Activated CD8-positive, alpha-beta T cell treated with anti-CD3 and anti-CD28 coated beads for 36 hours (primary cell): ENCODE measurements around the gene TRAF4. TPM values are rescaled to one million over a fixed set of nuclear protein-coding genes. Genes with fewer than 3 reads are reported as not detected.
"Not testable (repeated sequence)": the region's sequence is repeated elsewhere in the genome, so short reads cannot be mapped to it uniquely, and the experiment has no call there.

Source experiments
- ATAC-seq: fragments of 200-7000 bp; cut with Tn5 transposase; one replicate; pipeline ENCODE4 v1.10.0; 2021; ENCODE audit warnings: mild to moderate bottlenecking, moderate library complexity
- CTCF ChIA-PET: fragments of 350-600 bp; sonication (Branson Sonifier 250); formaldehyde crosslinking; loops from one replicate; lab custom pipeline; 2021; ENCODE audit warnings: antibody characterized with exemption; lab: Charles Lee
- POLR2A ChIA-PET: fragments of 350-600 bp; sonication (Branson Sonifier 250); formaldehyde crosslinking; loops from one replicate; lab custom pipeline; 2021; ENCODE audit warnings: antibody characterized with exemption; lab: Charles Lee
- DNase-seq: peaks from one replicate; pipeline ENCODE4 v3.0.0-alpha.2; 2020
- H3K27ac Mint-ChIP-seq: one replicate; pipeline ENCODE4 v1.8.0; 2021; ENCODE audit warnings: mild to moderate bottlenecking, mixed read lengths
- H3K27me3 Mint-ChIP-seq: one replicate; pipeline ENCODE4 v1.8.0; 2021; ENCODE audit warnings: mixed read lengths
- H3K36me3 Mint-ChIP-seq: one replicate; pipeline ENCODE4 v1.8.0; 2021; ENCODE audit warnings: low read depth, mixed read lengths
- H3K4me1 Mint-ChIP-seq: one replicate; pipeline ENCODE4 v1.8.0; 2021; ENCODE audit warnings: low read depth, mixed read lengths
- H3K4me3 Mint-ChIP-seq: one replicate; pipeline ENCODE4 v1.8.0; 2021; ENCODE audit warnings: mild to moderate bottlenecking, moderate library complexity, mixed read lengths
- H3K9me3 Mint-ChIP-seq: one replicate; pipeline ENCODE4 v1.8.0; 2021; ENCODE audit warnings: mixed read lengths
- CTCF ChIP-seq: fragments of 200-600 bp; IDR thresholded peaks from one replicate; pipeline ENCODE4 v1.8.0; 2022; ENCODE audit warnings: antibody characterized with exemption, mild to moderate bottlenecking
- intact Hi-C: fragments of 100-400 bp; cut with micrococcal nuclease; formaldehyde crosslinking; loops from one replicate; pipeline ENCODE4 v1.10.0; 2022
- total RNA-seq, 2 experiments: library from RNA; stranded (reverse); gene quantifications; one replicate each; pipeline ENCODE4 v1.2.3, GENCODE V29; 2021

Gene TRAF4
- total RNA-seq, 2 experiments from 2014 or later, result 140 to 151 TPM

GRCh38 chr17:28763804-28764266 lies 20.0 kb downstream of the TRAF4 start:
- ChIA-PET POLR2A (interaction anchor here (0.8 to 4.6 kb wide), 9 partner anchors 9 to 134 kb away, joined by 3 to 31 read pairs (median 12); partner anchors contain the start of genes FLOT2 and RPL23A), CTCF (interaction anchor here (0.6 to 7.1 kb wide), 67 partner anchors 10 to 354 kb away, joined by 3 to 109 read pairs (median 7); partner anchors contain the start of genes DHRS13, FAM222B, FLOT2 and NEK8)
- ATAC-seq, result peak; percentile 88
- H3K9me3 Mint-ChIP-seq, result no peaks in the 10 kb centered on the region
- no peak overlapping the region for H3K27ac Mint-ChIP-seq
- H3K4me3 Mint-ChIP-seq, result no peak overlapping the region
- peaks cover 12% of the 10 kb centered on the region for H3K36me3 Mint-ChIP-seq
- peaks cover 16% of the 10 kb centered on the region for H3K4me1 Mint-ChIP-seq
- no peaks in the 10 kb centered on the region for H3K27me3 Mint-ChIP-seq
- TF ChIP-seq CTCF, result peak; percentile 97
- intact Hi-C loops, result loop anchor here (5.0 kb wide), 1 partner anchor 37 kb away; the partner anchor contains the start of genes NEK8 and TLCD1
- DNase-seq, result peak; percentile 93

- ATAC-seq (no peak), DNase-seq (no peak)
- CTCF ChIA-PET, result interaction anchor here (0.7 to 7.1 kb wide), 23 partner anchors 9 to 353 kb away, joined by 3 to 109 read pairs (median 22); partner anchors contain the start of genes DHRS13, FAM222B, NEK8 and TLCD1
- no peak overlapping the region for H3K27ac Mint-ChIP-seq
- peaks cover 9% of the 10 kb centered on the region for H3K36me3 Mint-ChIP-seq
- H3K27me3 Mint-ChIP-seq, result no peaks in the 10 kb centered on the region
- POLR2A ChIA-PET, result interaction anchor here (0.7 to 3.4 kb wide), 5 partner anchors 9 to 135 kb away, joined by 3 to 17 read pairs (median 3); partner anchors contain the start of gene FLOT2
- TF ChIP-seq CTCF, result no peak
- peaks cover 16% of the 10 kb centered on the region for H3K4me1 Mint-ChIP-seq
- no peak overlapping the region for H3K4me3 Mint-ChIP-seq
- intact Hi-C loops, result no loop called here
- H3K9me3 Mint-ChIP-seq, result no peaks in the 10 kb centered on the region
These were observed 21.2 kb downstream of the TRAF4 start for GRCh38 chr17:28765038-28765437.

GRCh38 chr17:28773736-28774135 lies 29.9 kb downstream of the TRAF4 start:
- Mint-ChIP-seq H3K36me3 (peaks cover 8% of the 10 kb centered on the region), H3K27me3 (no peaks in the 10 kb centered on the region), H3K4me3 (no peak overlapping the region), H3K9me3 (no peaks in the 10 kb centered on the region), H3K27ac (no peak overlapping the region), H3K4me1 (peaks cover 27% of the 10 kb centered on the region)
- TF ChIP-seq CTCF, result no peak
- intact Hi-C loops, result loop anchor here (5.0 kb wide), 1 partner anchor 34 kb away; no protein-coding TSS in a partner anchor
- ChIA-PET CTCF (interaction anchor here (1.0 to 5.7 kb wide), 7 partner anchors 10 to 179 kb away, joined by 3 to 70 read pairs (median 6); partner anchors contain the start of genes DHRS13 and TLCD1), POLR2A (interaction anchor here (0.7 to 0.8 kb wide), 2 partner anchors 9 to 49 kb away, joined by 3 to 4 read pairs; no protein-coding TSS in a partner anchor)
- no peak for DNase-seq
- no peak for ATAC-seq

GRCh38 chr17:28774206-28774605 lies 30.4 kb downstream of the TRAF4 start:
- ATAC-seq, result no peak
- TF ChIP-seq CTCF, result no peak
- H3K27me3 Mint-ChIP-seq, result no peaks in the 10 kb centered on the region
- H3K4me1 Mint-ChIP-seq, result peaks cover 30% of the 10 kb centered on the region
- no peak for DNase-seq
- H3K36me3 Mint-ChIP-seq, result peaks cover 13% of the 10 kb centered on the region
- intact Hi-C loops, result loop anchor here (5.0 kb wide), 1 partner anchor 33 kb away; no protein-coding TSS in a partner anchor
- POLR2A ChIA-PET, result interaction anchor here (0.7 to 0.8 kb wide), 2 partner anchors 10 to 49 kb away, joined by 3 to 4 read pairs; no protein-coding TSS in a partner anchor
- H3K27ac Mint-ChIP-seq, result no peak overlapping the region
- no peak overlapping the region for H3K4me3 Mint-ChIP-seq
- CTCF ChIA-PET, result interaction anchor here (1.1 to 5.7 kb wide), 6 partner anchors 11 to 179 kb away, joined by 3 to 70 read pairs (median 7); partner anchors contain the start of genes DHRS13 and TLCD1
- H3K9me3 Mint-ChIP-seq, result no peaks in the 10 kb centered on the region

- ChIA-PET CTCF (interaction anchor here (5.2 to 5.7 kb wide), 2 partner anchors 13 to 14 kb away, joined by 22 to 70 read pairs; no protein-coding TSS in a partner anchor), POLR2A (no interaction called here)
- Mint-ChIP-seq H3K4me1 (peaks cover 39% of the 10 kb centered on the region), H3K27ac (peak overlapping the region; percentile 23), H3K27me3 (no peaks in the 10 kb centered on the region), H3K9me3 (no peaks in the 10 kb centered on the region), H3K36me3 (peaks cover 20% of the 10 kb centered on the region), H3K4me3 (no peak overlapping the region)
- ATAC-seq (no peak), DNase-seq (no peak)
- no peak for TF ChIP-seq CTCF
- intact Hi-C loops, result no loop called here
These were observed 33.4 kb downstream of the TRAF4 start for GRCh38 chr17:28777178-28777577.

GRCh38 chr17:28779601-28780000 lies 35.8 kb downstream of the TRAF4 start:
- DNase-seq, H3K9me3 Mint-ChIP-seq, ATAC-seq, intact Hi-C loops, H3K4me3 Mint-ChIP-seq, H3K27ac Mint-ChIP-seq, H3K27me3 Mint-ChIP-seq: not testable (repeated sequence)
- Mint-ChIP-seq H3K4me1 (peaks cover 37% of the 10 kb centered on the region), H3K36me3 (peaks cover 16% of the 10 kb centered on the region)
- ChIA-PET POLR2A (interaction anchor here (1.0 kb wide), 1 partner anchor 122 kb away, joined by 4 read pairs; no protein-coding TSS in a partner anchor), CTCF (interaction anchor here (5.2 kb wide), 1 partner anchor 15 kb away, joined by 22 read pairs; no protein-coding TSS in a partner anchor)
